Head of caudate nucleus (tissue), 42 donors: ENCODE data around the gene ATP2A1.
A peak's percentile ranks its signal among the peaks of the same experiment; 100 is the strongest.
"Not testable (repeated sequence)": the region's sequence is repeated elsewhere in the genome, so short reads cannot be mapped to it uniquely, and the experiment has no call there.

Source experiments
- DNase-seq, 42 donors: peaks; one replicate each; pipeline versions ENCODE4 v3.0.0 to v3.0.0-alpha.2; 2020 to 2021; ENCODE audit warnings: mixed read lengths in 7 of 42
- intact Hi-C: fragments of 100-400 bp; cut with DNase I; formaldehyde crosslinking; loops from one replicate; pipeline ENCODE4 v1.15.0; 2022

Gene ATP2A1

GRCh38 chr16:28876973-28877654, 1.2 kb upstream of the ATP2A1 start:
- intact Hi-C loops, result no loop called here
- no peak for DNase-seq

GRCh38 chr16:28877655-28878000, 660 bp upstream of the ATP2A1 start:
- DNase-seq, result no peak
- intact Hi-C loops, result no loop called here

- peak in 4 of 42 donors; percentile 6 to 38 (median 14) for DNase-seq
- intact Hi-C loops, result no loop called here
These were observed 1.1 kb downstream of the ATP2A1 start for GRCh38 chr16:28879261-28879840.

- peak; percentile 71 to 96 (median 91) for DNase-seq
- intact Hi-C loops, result no loop called here
These were observed 1.7 kb downstream of the ATP2A1 start for GRCh38 chr16:28879841-28880588.

GRCh38 chr16:28880589-28880915, 2.3 kb downstream of the ATP2A1 start:
- intact Hi-C loops, result no loop called here
- DNase-seq, result no peak

GRCh38 chr16:28880955-28881354, 2.7 kb downstream of the ATP2A1 start:
- intact Hi-C loops, result no loop called here
- no peak for DNase-seq

GRCh38 chr16:28881565-28881964, 3.3 kb downstream of the ATP2A1 start:
- intact Hi-C loops, DNase-seq: not testable (repeated sequence)

- intact Hi-C loops, result no loop called here
- no peak for DNase-seq
These were observed 4.4 kb downstream of the ATP2A1 start for GRCh38 chr16:28882551-28883160.

GRCh38 chr16:28883221-28883996, 5.1 kb downstream of the ATP2A1 start:
- intact Hi-C loops, result no loop called here
- no peak for DNase-seq

- no peak for DNase-seq
- intact Hi-C loops, result no loop called here
These were observed 5.8 kb downstream of the ATP2A1 start for GRCh38 chr16:28884045-28884444.

- no peak for DNase-seq
- intact Hi-C loops, result no loop called here
These were observed 8.7 kb downstream of the ATP2A1 start for GRCh38 chr16:28886945-28887344.

- intact Hi-C loops, DNase-seq: not testable (repeated sequence)
These were observed 12.1 kb downstream of the ATP2A1 start for GRCh38 chr16:28890355-28890754.

GRCh38 chr16:28891964-28892890, 13.9 kb downstream of the ATP2A1 start:
- intact Hi-C loops, result no loop called here
- DNase-seq, result no peak

GRCh38 chr16:28893291-28893690, 15.0 kb downstream of the ATP2A1 start:
- no peak for DNase-seq
- intact Hi-C loops, result no loop called here

- DNase-seq, result no peak
- intact Hi-C loops, result no loop called here
These were observed 17.3 kb downstream of the ATP2A1 start for GRCh38 chr16:28895609-28896008.

- no peak for DNase-seq
- intact Hi-C loops, result no loop called here
These were observed 19.5 kb downstream of the ATP2A1 start for GRCh38 chr16:28897826-28898225.

GRCh38 chr16:28898266-28898665, 20.0 kb downstream of the ATP2A1 start:
- intact Hi-C loops, result no loop called here
- DNase-seq, result no peak

- intact Hi-C loops, result no loop called here
- DNase-seq, result no peak
These were observed 20.7 kb downstream of the ATP2A1 start for GRCh38 chr16:28898942-28899341.
